Activated B cell treated with CpG ODN at 0.5 μM for 24 hours (primary cell): ENCODE data around the gene GRM4. TPM values are rescaled to one million over a fixed set of nuclear protein-coding genes. Genes with fewer than 3 reads are reported as not detected.

Experiments used
- ATAC-seq: fragments of 200-7000 bp; cut with Tn5 transposase; one replicate; pipeline ENCODE4 v1.10.0; 2021; ENCODE audit warnings: low read depth, mild to moderate bottlenecking, moderate library complexity
- CTCF ChIA-PET: fragments of 350-600 bp; sonication (Branson Sonifier 250); formaldehyde crosslinking; loops from one replicate; lab custom pipeline; 2021; ENCODE audit warnings: antibody characterized with exemption; lab: Charles Lee
- POLR2A ChIA-PET: fragments of 350-600 bp; sonication (Branson Sonifier 250); formaldehyde crosslinking; loops from one replicate; lab custom pipeline; 2021; ENCODE audit warnings: antibody characterized with exemption; lab: Charles Lee
- DNase-seq: peaks from one replicate; pipeline ENCODE4 v3.0.0; 2022
- H3K27ac Mint-ChIP-seq: one replicate; pipeline ENCODE4 v1.8.0; 2020; ENCODE audit warnings: mixed read lengths
- H3K27me3 Mint-ChIP-seq: one replicate; pipeline ENCODE4 v1.8.0; 2021; ENCODE audit warnings: mixed read lengths
- H3K36me3 Mint-ChIP-seq: one replicate; pipeline ENCODE4 v1.8.0; 2021; ENCODE audit warnings: low read depth, mixed read lengths
- H3K4me1 Mint-ChIP-seq: one replicate; pipeline ENCODE4 v1.8.0; 2021; ENCODE audit warnings: mixed read lengths
- H3K4me3 Mint-ChIP-seq: one replicate; pipeline ENCODE4 v1.8.0; 2020; ENCODE audit warnings: mild to moderate bottlenecking, mixed read lengths
- H3K9me3 Mint-ChIP-seq: one replicate; pipeline ENCODE4 v1.8.0; 2020; ENCODE audit warnings: mixed read lengths
- intact Hi-C: fragments of 100-400 bp; cut with micrococcal nuclease; formaldehyde crosslinking; loops from one replicate; pipeline ENCODE4 v1.15.1; 2024
- total RNA-seq: library from RNA; stranded (reverse); gene quantifications from 2 replicates; pipeline ENCODE4 v1.2.3, GENCODE V29; 2022
- TF ChIP-seq, protein P1 (sequence below): fragments of 200-600 bp; IDR thresholded peaks from one replicate; pipeline ENCODE4 v1.8.0; 2022; ENCODE audit warnings: antibody characterized with exemption, mild to moderate bottlenecking

GRM4 gene
- total RNA-seq, 1 donor from 2014 or later, result not detected

DNA sequence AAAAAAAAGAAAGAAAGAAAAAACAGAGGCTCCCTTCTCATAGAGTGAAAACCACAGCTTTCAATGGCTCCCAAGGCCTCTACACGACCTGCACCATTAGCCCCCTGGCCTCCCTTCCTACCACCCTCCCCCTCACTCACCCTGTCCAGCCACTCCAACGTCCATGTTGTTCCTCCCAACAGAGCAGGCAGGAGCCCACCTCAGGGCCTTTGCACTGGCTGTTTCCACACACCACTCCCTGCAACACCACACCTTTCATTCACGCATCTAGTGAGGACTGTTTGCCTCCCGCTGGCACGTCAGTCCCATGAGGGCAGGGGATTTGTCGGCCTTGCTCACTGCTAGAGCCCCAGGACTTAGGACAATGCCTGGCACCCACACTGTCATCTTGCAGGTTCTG, 39.5 kb downstream of the GRM4 start:
- no peak overlapping the region for H3K27ac Mint-ChIP-seq
- DNase-seq (no peak), ATAC-seq (no peak)
- intact Hi-C loops, result no loop called here
- H3K36me3 Mint-ChIP-seq, result no peaks in the 10 kb centered on the region
- ChIA-PET POLR2A (no interaction called here), CTCF (no interaction called here)
- no peaks in the 10 kb centered on the region for H3K9me3 Mint-ChIP-seq
- H3K4me1 Mint-ChIP-seq, result no peaks in the 10 kb centered on the region
- no peak overlapping the region for H3K4me3 Mint-ChIP-seq
- TF ChIP-seq, protein P1, sequence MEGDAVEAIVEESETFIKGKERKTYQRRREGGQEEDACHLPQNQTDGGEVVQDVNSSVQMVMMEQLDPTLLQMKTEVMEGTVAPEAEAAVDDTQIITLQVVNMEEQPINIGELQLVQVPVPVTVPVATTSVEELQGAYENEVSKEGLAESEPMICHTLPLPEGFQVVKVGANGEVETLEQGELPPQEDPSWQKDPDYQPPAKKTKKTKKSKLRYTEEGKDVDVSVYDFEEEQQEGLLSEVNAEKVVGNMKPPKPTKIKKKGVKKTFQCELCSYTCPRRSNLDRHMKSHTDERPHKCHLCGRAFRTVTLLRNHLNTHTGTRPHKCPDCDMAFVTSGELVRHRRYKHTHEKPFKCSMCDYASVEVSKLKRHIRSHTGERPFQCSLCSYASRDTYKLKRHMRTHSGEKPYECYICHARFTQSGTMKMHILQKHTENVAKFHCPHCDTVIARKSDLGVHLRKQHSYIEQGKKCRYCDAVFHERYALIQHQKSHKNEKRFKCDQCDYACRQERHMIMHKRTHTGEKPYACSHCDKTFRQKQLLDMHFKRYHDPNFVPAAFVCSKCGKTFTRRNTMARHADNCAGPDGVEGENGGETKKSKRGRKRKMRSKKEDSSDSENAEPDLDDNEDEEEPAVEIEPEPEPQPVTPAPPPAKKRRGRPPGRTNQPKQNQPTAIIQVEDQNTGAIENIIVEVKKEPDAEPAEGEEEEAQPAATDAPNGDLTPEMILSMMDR, result no peak
- peaks cover 10% of the 10 kb centered on the region for H3K27me3 Mint-ChIP-seq

DNA sequence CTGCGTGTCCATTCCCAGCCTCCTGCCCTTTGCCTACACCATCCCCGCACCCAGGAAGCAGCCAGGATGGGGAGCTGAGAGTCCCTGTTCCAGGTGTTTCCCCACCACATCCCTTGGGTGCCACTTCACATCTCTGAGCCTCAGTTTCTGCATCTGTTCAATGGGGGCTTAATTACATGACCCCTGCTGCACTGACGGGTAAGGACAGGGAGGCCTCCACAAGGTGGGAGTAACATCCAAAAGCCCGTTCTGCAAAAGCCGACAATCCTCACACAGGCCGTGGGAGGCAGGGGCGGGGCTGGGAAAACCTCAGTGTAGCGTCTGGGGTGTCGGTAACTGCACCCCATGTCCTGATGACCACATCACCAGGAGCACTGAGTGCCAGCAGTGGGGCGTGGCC, 41.3 kb downstream of the GRM4 start:
- TF ChIP-seq, protein P1, result no peak
- ATAC-seq, result no peak
- ChIA-PET CTCF (no interaction called here), POLR2A (no interaction called here)
- Mint-ChIP-seq H3K4me3 (no peak overlapping the region), H3K9me3 (no peaks in the 10 kb centered on the region), H3K36me3 (no peaks in the 10 kb centered on the region), H3K27me3 (peaks cover 10% of the 10 kb centered on the region), H3K4me1 (no peaks in the 10 kb centered on the region), H3K27ac (no peak overlapping the region)
- intact Hi-C loops, result no loop called here
- no peak for DNase-seq

DNA sequence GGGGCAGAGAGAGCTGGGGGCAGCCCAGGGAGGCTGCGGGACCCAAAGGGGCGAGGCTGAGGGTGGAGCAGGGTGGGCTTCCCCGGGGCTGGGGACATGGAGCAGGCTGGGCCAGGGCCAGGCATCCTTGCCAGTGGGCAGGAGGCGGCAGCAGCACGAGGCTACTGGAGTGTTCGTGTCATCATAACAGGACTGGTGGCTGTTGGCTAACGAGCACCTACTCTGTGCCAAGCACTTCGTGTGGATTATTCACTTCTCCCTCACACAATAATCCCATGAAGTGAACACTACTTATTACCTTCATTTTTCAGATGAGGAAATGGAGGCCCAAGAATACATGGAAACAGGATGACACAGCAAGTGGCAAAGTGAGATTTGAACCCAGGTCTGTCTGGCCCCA, 41.7 kb downstream of the GRM4 start:
- CTCF ChIA-PET, result no interaction called here

DNA sequence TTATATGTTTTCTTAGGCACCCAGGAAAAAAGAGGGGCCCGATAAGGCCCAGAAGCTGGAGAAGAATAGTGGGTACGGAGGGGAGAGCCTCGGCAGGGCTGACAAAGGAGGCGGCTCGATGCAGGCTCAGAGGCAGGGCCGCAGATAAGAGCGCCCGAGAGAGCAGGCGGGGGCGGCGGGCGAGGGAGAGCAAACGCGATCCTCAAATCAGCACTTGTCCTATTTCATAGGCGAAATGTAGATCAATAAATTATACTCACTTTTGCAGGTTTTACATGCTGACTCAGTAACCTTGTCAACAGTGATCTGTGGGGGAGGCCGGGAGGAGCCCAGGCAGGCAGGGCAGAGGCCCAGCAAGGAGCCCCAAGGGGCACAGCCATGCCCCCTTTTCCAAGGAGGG, 42.6 kb downstream of the GRM4 start:
- ChIA-PET POLR2A (no interaction called here), CTCF (no interaction called here)
- Mint-ChIP-seq H3K36me3 (no peaks in the 10 kb centered on the region), H3K27me3 (peaks cover 7% of the 10 kb centered on the region), H3K4me3 (no peak overlapping the region), H3K27ac (no peak overlapping the region), H3K4me1 (no peaks in the 10 kb centered on the region), H3K9me3 (no peaks in the 10 kb centered on the region)
- no peak for ATAC-seq
- TF ChIP-seq, protein P1, result no peak
- intact Hi-C loops, result no loop called here
- no peak for DNase-seq

More for the DNA sequence above, 41.7 kb downstream of the GRM4 start:
- DNase-seq, result no peak
- Mint-ChIP-seq H3K4me1 (no peaks in the 10 kb centered on the region), H3K27ac (no peak overlapping the region), H3K4me3 (no peak overlapping the region), H3K36me3 (no peaks in the 10 kb centered on the region), H3K27me3 (peaks cover 10% of the 10 kb centered on the region), H3K9me3 (no peaks in the 10 kb centered on the region)
- TF ChIP-seq, protein P1, result no peak
- no peak for ATAC-seq
- intact Hi-C loops, result no loop called here
- POLR2A ChIA-PET, result no interaction called here

DNA sequence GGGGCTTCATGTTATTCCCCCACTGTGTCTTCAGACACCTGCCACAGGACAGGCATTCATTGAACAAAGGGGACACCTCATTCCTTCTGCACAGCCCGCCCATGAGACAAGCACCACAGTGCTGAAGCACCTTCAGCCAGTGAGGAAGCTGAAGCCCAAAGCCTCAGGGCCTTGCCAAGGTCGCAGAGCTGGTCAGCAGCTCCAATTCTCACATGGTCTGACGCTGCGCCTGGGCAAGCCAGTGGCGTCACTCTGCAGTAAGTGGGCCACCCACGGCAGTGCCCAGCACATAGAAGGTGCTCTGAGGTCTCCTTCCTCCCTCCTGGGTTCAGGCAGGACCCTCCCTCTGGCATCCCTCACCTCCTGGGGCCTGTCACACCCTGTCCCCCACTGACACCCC, 43.2 kb downstream of the GRM4 start:
- POLR2A ChIA-PET, result no interaction called here
- ATAC-seq, result no peak
- H3K9me3 Mint-ChIP-seq, result no peaks in the 10 kb centered on the region
- no peak overlapping the region for H3K27ac Mint-ChIP-seq
- no peak for DNase-seq
- TF ChIP-seq, protein P1, result no peak
- H3K27me3 Mint-ChIP-seq, result peaks cover 7% of the 10 kb centered on the region
- H3K4me3 Mint-ChIP-seq, result no peak overlapping the region
- intact Hi-C loops, result no loop called here
- no peaks in the 10 kb centered on the region for H3K4me1 Mint-ChIP-seq
- CTCF ChIA-PET, result no interaction called here
- no peaks in the 10 kb centered on the region for H3K36me3 Mint-ChIP-seq
